NCI-H2171 treated with DMSO at 0.1 percent for 48 hours (cell line): ENCODE data around the gene KLK2.

ENCODE experiments used
- DNase-seq: peaks from one replicate; lab custom pipeline; 2025; lab: John Stamatoyannopoulos, UW

The KLK2 gene

GRCh38 chr19:50850738-50851137 lies 22.5 kb upstream of the KLK2 start:
- DNase-seq, result peak; percentile 69

GRCh38 chr19:50851620-50852019 lies 21.6 kb upstream of the KLK2 start:
- DNase-seq, result peak; percentile 22

GRCh38 chr19:50854636-50855410 lies 18.4 kb upstream of the KLK2 start, which contains the start of gene KLK3:
Gene KLK3, plus strand, starts transcription at chr19:50854915. Its CDS starts 41 bp downstream, at chr19:50854956.
- no peak for DNase-seq

- no peak for DNase-seq
Observed at GRCh38 chr19:50857366-50857765, 15.9 kb upstream of the KLK2 start.

GRCh38 chr19:50858886-50859285 lies 14.4 kb upstream of the KLK2 start:
- DNase-seq, result peak; percentile 96

GRCh38 chr19:50859849-50860248 lies 13.4 kb upstream of the KLK2 start:
- DNase-seq, result no peak

- DNase-seq, result no peak
Observed at GRCh38 chr19:50861010-50861409, 12.2 kb upstream of the KLK2 start.

- no peak for DNase-seq
Observed at GRCh38 chr19:50861496-50862286, 11.5 kb upstream of the KLK2 start.

GRCh38 chr19:50869479-50869878 lies 3.8 kb upstream of the KLK2 start:
- no peak for DNase-seq

GRCh38 chr19:50870417-50871089 lies 2.7 kb upstream of the KLK2 start:
- DNase-seq, result no peak

GRCh38 chr19:50874211-50874610 lies 972 bp downstream of the KLK2 start:
- DNase-seq, result no peak

GRCh38 chr19:50875795-50876422 lies 2.7 kb downstream of the KLK2 start:
- DNase-seq, result peak; percentile 46

GRCh38 chr19:50876456-50876855 lies 3.2 kb downstream of the KLK2 start:
- DNase-seq, result peak; percentile 89

GRCh38 chr19:50877338-50877737 lies 4.1 kb downstream of the KLK2 start:
- peak; percentile 66 for DNase-seq

GRCh38 chr19:50878851-50879250 lies 5.6 kb downstream of the KLK2 start:
- no peak for DNase-seq

GRCh38 chr19:50880241-50880640 lies 7.0 kb downstream of the KLK2 start:
- no peak for DNase-seq

GRCh38 chr19:50882188-50882587 lies 8.9 kb downstream of the KLK2 start:
- no peak for DNase-seq

GRCh38 chr19:50889638-50890037 lies 16.4 kb downstream of the KLK2 start:
- no peak for DNase-seq

- no peak for DNase-seq
Observed at GRCh38 chr19:50890422-50891252, 17.4 kb downstream of the KLK2 start.

- DNase-seq, result no peak
Observed at GRCh38 chr19:50891253-50891625, 18.0 kb downstream of the KLK2 start.

GRCh38 chr19:50893047-50893736 lies 20.0 kb downstream of the KLK2 start:
- DNase-seq, result no peak
